HEK293 (cell line): ENCODE measurements around the gene GLB1L.

Source experiments
- CTCF ChIA-PET: fragments of 350-600 bp; formaldehyde crosslinking; extraction: SDS; loops from one replicate; lab custom pipeline; 2021; ENCODE audit warnings: antibody characterized with exemption; lab: Yijun Ruan, JAX
- POLR2A ChIA-PET: fragments of 300-600 bp; formaldehyde crosslinking; extraction: SDS; loops from one replicate; lab custom pipeline; 2020; ENCODE audit warnings: antibody characterized with exemption, inconsistent platforms; lab: Yijun Ruan, JAX
- H3K27ac ChIP-seq: fragments of 200-500 bp; sonication (Bioruptor generic); 2 replicates; pipeline ENCODE4 v1.5.1; 2014; ENCODE audit warnings: low read depth, low read length, control low read depth, inconsistent platforms; ENCODE audit errors: extremely low read depth
- H3K36me3 ChIP-seq, 2 experiments: fragments of 200-500 bp in 1 of 2; sonication (Bioruptor generic) in 1 of 2; 1 replicate in 1 of 2; 2 replicates in 1 of 2; pipeline ENCODE4 v1.5.1; 2014 to 2017; ENCODE audit warnings: inconsistent platforms in 2 of 2, low read length in 2 of 2; ENCODE audit not compliant: control insufficient read depth in 2 of 2, insufficient read depth in 1 of 2
- H3K4me1 ChIP-seq: fragments of 200-500 bp; sonication (Bioruptor generic); 2 replicates; pipeline ENCODE4 v1.5.1; 2014; ENCODE audit warnings: mild to moderate bottlenecking, low read length, inconsistent platforms; ENCODE audit not compliant: control insufficient read depth, insufficient read depth
- H3K4me3 ChIP-seq: 2 replicates; pipeline ENCODE4 v1.5.1; 2011; ENCODE audit warnings: low read depth, mild to moderate bottlenecking, control low read depth, low read length, moderate library complexity
- H3K9me3 ChIP-seq: fragments of 200-500 bp; sonication (Bioruptor generic); 2 replicates; pipeline ENCODE4 v1.5.1; 2014; ENCODE audit warnings: low read depth, low read length, inconsistent platforms; ENCODE audit not compliant: control insufficient read depth, insufficient read depth
- BCL11A ChIP-seq: fragments of 450-650 bp; formaldehyde crosslinking; IDR thresholded peaks from 2 replicates; pipeline ENCODE4 v1.5.1; 2016; ENCODE audit warnings: low read depth, missing biosample characterization, missing genetic modification characterization
- BCL6B ChIP-seq: fragments of 450-650 bp; formaldehyde crosslinking; IDR thresholded peaks from 2 replicates; pipeline ENCODE4 v1.5.1; 2017; ENCODE audit warnings: missing biosample characterization, missing genetic modification characterization
- CTCF ChIP-seq: fragments of 450-650 bp; formaldehyde crosslinking; IDR thresholded peaks from 2 replicates; pipeline ENCODE4 v1.5.1; 2016; ENCODE audit warnings: missing biosample characterization, missing genetic modification characterization
- GLIS2 ChIP-seq: fragments of 450-650 bp; formaldehyde crosslinking; IDR thresholded peaks from 2 replicates; pipeline ENCODE4 v1.5.1; 2016; ENCODE audit warnings: missing biosample characterization, missing genetic modification characterization
- HIC1 ChIP-seq: fragments of 450-650 bp; formaldehyde crosslinking; IDR thresholded peaks from 2 replicates; pipeline ENCODE4 v1.5.1; 2016; ENCODE audit warnings: missing biosample characterization, missing genetic modification characterization
- KLF10 ChIP-seq: fragments of 450-650 bp; IDR thresholded peaks from 2 replicates; pipeline ENCODE4 v1.5.1; 2018; ENCODE audit warnings: missing biosample characterization, mild to moderate bottlenecking, missing genetic modification characterization
- KLF8 ChIP-seq: fragments of 450-650 bp; formaldehyde crosslinking; IDR thresholded peaks from 2 replicates; pipeline ENCODE4 v1.5.1; 2016; ENCODE audit warnings: missing biosample characterization, missing genetic modification characterization
- SP2 ChIP-seq: fragments of 450-650 bp; formaldehyde crosslinking; IDR thresholded peaks from 2 replicates; pipeline ENCODE4 v1.5.1; 2016; ENCODE audit warnings: missing biosample characterization, missing genetic modification characterization
- SP7 ChIP-seq: fragments of 450-650 bp; formaldehyde crosslinking; IDR thresholded peaks from 2 replicates; pipeline ENCODE4 v1.5.1; 2016; ENCODE audit warnings: missing biosample characterization, missing genetic modification characterization
- ZBTB44 ChIP-seq: fragments of 450-650 bp; IDR thresholded peaks from 2 replicates; pipeline ENCODE4 v1.5.1; 2018; ENCODE audit warnings: missing biosample characterization, mild to moderate bottlenecking, missing genetic modification characterization
- ZBTB8A ChIP-seq: fragments of 450-650 bp; formaldehyde crosslinking; IDR thresholded peaks from 2 replicates; pipeline ENCODE4 v1.5.1; 2016; ENCODE audit warnings: missing biosample characterization, missing genetic modification characterization
- ZFHX2 ChIP-seq: fragments of 450-650 bp; formaldehyde crosslinking; conservative IDR thresholded peaks from 2 replicates; pipeline ENCODE4 v1.5.1; 2016; ENCODE audit warnings: missing biosample characterization, missing genetic modification characterization
- ZFP3 ChIP-seq: fragments of 450-650 bp; formaldehyde crosslinking; IDR thresholded peaks from 2 replicates; pipeline ENCODE4 v1.5.1; 2016; ENCODE audit warnings: low read depth, missing biosample characterization, missing genetic modification characterization
- ZNF148 ChIP-seq: fragments of 450-650 bp; formaldehyde crosslinking; IDR thresholded peaks from 2 replicates; pipeline ENCODE4 v1.5.0; 2017; ENCODE audit warnings: missing biosample characterization, missing genetic modification characterization, borderline replicate concordance
- ZNF274 ChIP-seq, 2 experiments: fragments of 200-500 bp in 1 of 2; fragments of 450-650 bp in 1 of 2; sonication (Bioruptor generic) in 1 of 2; formaldehyde crosslinking in 1 of 2; IDR thresholded peaks; 2 replicates each; pipeline versions ENCODE4 v1.5.1 to v1.6.1; 2014 to 2016; ENCODE audit warnings: borderline replicate concordance in 1 of 2, inconsistent platforms in 1 of 2, low read length in 1 of 2, missing biosample characterization in 1 of 2, missing genetic modification characterization in 1 of 2
- ZNF398 ChIP-seq: fragments of 450-650 bp; formaldehyde crosslinking; IDR thresholded peaks from 2 replicates; pipeline ENCODE4 v1.5.1; 2017; ENCODE audit warnings: missing biosample characterization, missing genetic modification characterization
- ZNF433 ChIP-seq: fragments of 450-650 bp; formaldehyde crosslinking; IDR thresholded peaks from 2 replicates; pipeline ENCODE4 v1.5.1; 2016; ENCODE audit warnings: missing biosample characterization, missing genetic modification characterization, low read depth
- ZNF580 ChIP-seq: fragments of 450-650 bp; formaldehyde crosslinking; IDR thresholded peaks from 2 replicates; pipeline ENCODE4 v1.5.1; 2016; ENCODE audit warnings: missing biosample characterization, missing genetic modification characterization
- ZNF626 ChIP-seq: fragments of 450-650 bp; sonication (Bioruptor Pico); formaldehyde crosslinking; IDR thresholded peaks from 2 replicates; pipeline ENCODE4 v1.5.1; 2018; ENCODE audit warnings: missing biosample characterization, missing genetic modification characterization, inconsistent platforms
- ZNF677 ChIP-seq: fragments of 450-650 bp; IDR thresholded peaks from 2 replicates; pipeline ENCODE4 v1.5.0; 2018; ENCODE audit warnings: missing biosample characterization, mild to moderate bottlenecking, missing genetic modification characterization, moderate library complexity
- ZNF76 ChIP-seq: fragments of 450-650 bp; formaldehyde crosslinking; IDR thresholded peaks from 2 replicates; pipeline ENCODE4; 2016; ENCODE audit warnings: low read depth, missing biosample characterization, missing genetic modification characterization, borderline replicate concordance
- ZNF837 ChIP-seq: fragments of 450-650 bp; formaldehyde crosslinking; IDR thresholded peaks from 2 replicates; pipeline ENCODE4 v1.5.1; 2016; ENCODE audit warnings: missing biosample characterization, missing genetic modification characterization

The GLB1L gene

GRCh38 chr2:219268294-219268693 lies 23.1 kb upstream of the GLB1L start (continued):
- TF ChIP-seq CTCF (tag by site-specific recombination) (no peak), ZNF837 (no peak), ZNF626 (tag by site-specific recombination) (no peak), GLIS2 (tag by site-specific recombination) (no peak), ZNF433 (no peak), ZNF274 (IDR thresholded peaks at IDR 0.05; ENCODE audit: low read length) (no peak), ZNF274 (tag by site-specific recombination; IDR thresholded peaks at IDR 0.05; ENCODE audit: borderline replicate concordance) (no peak), SP7 (no peak), HIC1 (no peak)

GRCh38 chr2:219266886-219267285 lies 21.6 kb upstream of the GLB1L start:
- ChIA-PET POLR2A (no interaction called here), CTCF (interaction anchor here (0.6 to 4.9 kb wide), 4 partner anchors 9 to 287 kb away, joined by 3 to 34 read pairs (median 4); no protein-coding TSS in a partner anchor)
- Histone ChIP-seq H3K9me3 (no peaks in the 10 kb centered on the region), H3K27ac (no peak overlapping the region), H3K36me3 (no peaks in the 10 kb centered on the region), H3K4me3 (no peak overlapping the region), H3K4me1 (no peaks in the 10 kb centered on the region)
- TF ChIP-seq ZNF148 (tag by site-specific recombination), result no peak
- no peak for TF ChIP-seq BCL6B
- no peak for TF ChIP-seq ZNF580 (tag by site-specific recombination)
- no peak for TF ChIP-seq BCL11A
- no peak for TF ChIP-seq ZBTB44 (tag by site-specific recombination)
- no peak for TF ChIP-seq SP2
- no peak for TF ChIP-seq ZNF76 (tag by site-specific recombination)
- TF ChIP-seq KLF10 (tag by site-specific recombination), result no peak
- TF ChIP-seq KLF8 (tag by site-specific recombination), result no peak
- no peak for TF ChIP-seq ZNF677
- TF ChIP-seq ZBTB8A, result no peak
- no peak for TF ChIP-seq ZNF398 (tag by site-specific recombination)
- no peak for TF ChIP-seq ZFP3
- TF ChIP-seq ZFHX2 (tag by site-specific recombination), result no peak
